BLaER1 (cell line): ENCODE measurements around the gene C12orf50.
"Not testable (repeated sequence)": the region's sequence is repeated elsewhere in the genome, so short reads cannot be mapped to it uniquely, and the experiment has no call there.

Experiments used
- H3K27ac ChIP-seq: shearing (Covaris generic); formaldehyde crosslinking; 2 replicates; pipeline ENCODE4 v1.8.1; 2022
- H3K27me3 ChIP-seq: shearing (Covaris generic); formaldehyde crosslinking; 2 replicates; pipeline ENCODE4 v1.8.1; 2022
- H3K36me3 ChIP-seq: shearing (Covaris generic); formaldehyde crosslinking; 2 replicates; pipeline ENCODE4 v1.8.1; 2022
- H3K4me1 ChIP-seq: shearing (Covaris generic); formaldehyde crosslinking; 2 replicates; pipeline ENCODE4 v1.8.1; 2022
- H3K4me2 ChIP-seq: shearing (Covaris generic); formaldehyde crosslinking; 2 replicates; pipeline ENCODE4 v1.8.1; 2022
- H3K4me3 ChIP-seq: shearing (Covaris generic); formaldehyde crosslinking; 2 replicates; pipeline ENCODE4 v1.8.1; 2022
- H3K9ac ChIP-seq: shearing (Covaris generic); formaldehyde crosslinking; 2 replicates; pipeline ENCODE4 v1.8.1; 2022
- H3K9me3 ChIP-seq: shearing (Covaris generic); formaldehyde crosslinking; 2 replicates; pipeline ENCODE4 v1.8.1; 2022
- H4K20me1 ChIP-seq: shearing (Covaris generic); formaldehyde crosslinking; 2 replicates; pipeline ENCODE4 v1.8.1; 2022
- Cebpa-rat ChIP-seq: shearing (Covaris generic); IDR thresholded peaks from 2 replicates; pipeline ENCODE4 v1.8.1; 2022

C12orf50 gene

DNA sequence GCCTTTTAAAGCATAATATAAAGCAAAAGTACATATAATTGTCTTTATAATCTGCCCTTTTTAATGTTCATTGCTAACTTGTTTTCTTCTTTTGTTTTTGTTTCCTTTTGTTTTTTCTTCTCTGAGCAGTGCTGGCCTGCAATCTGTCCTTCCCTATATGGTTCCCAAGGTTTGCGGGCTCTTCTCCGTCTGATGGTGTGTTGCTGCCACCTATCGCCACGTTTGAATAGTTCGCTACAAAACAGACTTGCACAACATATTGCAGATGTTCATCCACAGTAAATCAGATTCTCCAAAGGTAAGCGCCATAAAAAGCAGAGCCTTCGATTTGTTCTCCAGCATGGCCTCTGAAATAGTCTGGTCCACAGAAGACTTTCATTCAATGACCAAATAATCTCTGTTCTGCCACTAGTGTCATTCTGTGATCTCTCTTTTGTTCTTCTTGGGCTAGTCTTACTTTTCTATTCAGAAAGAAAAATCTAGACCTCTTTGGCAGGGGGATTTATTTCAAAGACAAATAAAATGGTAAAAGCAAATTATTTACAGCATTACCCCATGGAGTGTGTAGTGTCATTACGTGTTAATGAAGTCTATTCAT, 33.5 kb downstream of the C12orf50 start:
- no peaks in the 10 kb centered on the region for H3K4me1 ChIP-seq
- H3K27me3 ChIP-seq: no peaks in the 10 kb centered on the region
- H3K4me2 ChIP-seq: no peak overlapping the region
- no peaks in the 10 kb centered on the region for H3K9me3 ChIP-seq
- no peak for TF ChIP-seq Cebpa-rat
- no peak overlapping the region for H3K4me3 ChIP-seq
- H3K9ac ChIP-seq: no peak overlapping the region
- H3K27ac ChIP-seq: no peak overlapping the region
- no peaks in the 10 kb centered on the region for H3K36me3 ChIP-seq
- H4K20me1 ChIP-seq: no peaks in the 10 kb centered on the region

DNA sequence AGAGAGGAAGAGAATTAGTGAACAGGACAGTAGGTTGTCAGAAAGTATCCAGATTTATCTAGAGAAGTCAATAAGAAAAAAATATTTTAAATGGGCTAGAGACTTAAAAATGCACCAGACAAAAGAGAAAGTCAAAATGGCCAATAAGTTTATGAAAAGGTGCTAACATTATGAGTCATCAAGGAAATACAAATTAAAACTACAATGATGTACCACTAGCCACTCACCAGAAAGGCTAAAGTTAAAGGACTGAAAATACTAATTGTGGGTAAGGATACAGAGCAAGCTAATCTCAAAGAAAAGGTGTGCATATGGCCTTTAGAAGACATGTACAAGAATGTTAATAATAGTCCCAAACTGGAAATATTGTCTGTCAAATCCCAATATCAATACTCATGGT, 37.7 kb downstream of the C12orf50 start:
- Histone ChIP-seq H3K27ac (no peak overlapping the region), H3K4me1 (no peaks in the 10 kb centered on the region), H3K4me2 (no peak overlapping the region), H3K36me3 (no peaks in the 10 kb centered on the region), H3K27me3 (no peaks in the 10 kb centered on the region), H3K9ac (no peak overlapping the region), H4K20me1 (no peaks in the 10 kb centered on the region), H3K9me3 (no peaks in the 10 kb centered on the region), H3K4me3 (no peak overlapping the region)
- no peak for TF ChIP-seq Cebpa-rat

DNA sequence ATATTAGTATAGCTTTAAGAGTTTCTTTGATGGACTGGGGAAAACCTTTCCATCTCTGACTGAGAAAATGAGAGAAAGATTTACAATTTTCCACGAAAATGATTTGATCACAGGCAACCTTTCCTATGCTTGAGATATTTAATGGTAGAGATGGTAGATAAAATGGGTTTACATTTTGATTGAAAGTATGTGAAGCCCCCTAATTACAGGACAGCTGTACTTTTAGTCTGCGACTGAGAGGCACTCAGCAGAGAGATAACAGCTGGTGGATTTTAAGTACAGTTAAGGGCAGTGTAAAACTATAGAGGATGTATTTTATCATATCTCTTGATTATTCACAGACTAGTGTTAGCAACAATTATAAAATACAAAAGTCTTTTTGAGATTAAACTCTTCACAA, 40.7 kb downstream of the C12orf50 start:
- no peak overlapping the region for H3K27ac ChIP-seq
- no peaks in the 10 kb centered on the region for H3K9me3 ChIP-seq
- no peak overlapping the region for H3K9ac ChIP-seq
- no peaks in the 10 kb centered on the region for H3K4me1 ChIP-seq
- no peak for TF ChIP-seq Cebpa-rat
- no peaks in the 10 kb centered on the region for H3K27me3 ChIP-seq
- H3K4me2 ChIP-seq: no peak overlapping the region
- H4K20me1 ChIP-seq: no peaks in the 10 kb centered on the region
- no peaks in the 10 kb centered on the region for H3K36me3 ChIP-seq
- H3K4me3 ChIP-seq: no peak overlapping the region

DNA sequence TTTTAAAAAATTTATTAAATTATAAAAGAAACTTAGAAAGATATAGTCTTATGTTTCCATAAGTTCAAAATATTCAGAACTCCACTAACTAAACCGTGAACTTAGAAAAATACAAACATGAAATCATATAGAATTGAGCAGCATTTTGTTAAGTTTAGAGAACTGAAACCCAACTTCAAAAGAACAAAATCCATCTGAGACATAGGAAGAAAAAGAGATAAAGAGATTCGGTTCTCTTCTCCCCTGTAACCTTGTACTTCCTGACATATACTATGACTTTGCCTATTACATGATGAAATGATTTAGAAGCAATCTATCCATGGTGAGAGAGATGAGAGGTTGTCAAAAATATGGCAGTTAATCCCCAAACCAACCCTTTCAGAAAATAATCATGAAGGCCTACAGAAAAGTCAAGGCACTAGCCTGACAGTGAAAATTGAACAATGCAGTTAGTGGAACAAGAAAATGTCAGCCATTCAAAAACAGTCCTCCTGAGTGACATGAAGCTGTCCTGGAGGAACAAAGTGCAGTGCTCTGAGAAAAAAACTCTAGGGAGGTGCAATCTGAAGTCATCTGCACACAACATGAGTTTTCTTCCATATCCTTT, 44.0 kb downstream of the C12orf50 start:
- H3K9ac ChIP-seq: no peak overlapping the region
- no peak for TF ChIP-seq Cebpa-rat

DNA sequence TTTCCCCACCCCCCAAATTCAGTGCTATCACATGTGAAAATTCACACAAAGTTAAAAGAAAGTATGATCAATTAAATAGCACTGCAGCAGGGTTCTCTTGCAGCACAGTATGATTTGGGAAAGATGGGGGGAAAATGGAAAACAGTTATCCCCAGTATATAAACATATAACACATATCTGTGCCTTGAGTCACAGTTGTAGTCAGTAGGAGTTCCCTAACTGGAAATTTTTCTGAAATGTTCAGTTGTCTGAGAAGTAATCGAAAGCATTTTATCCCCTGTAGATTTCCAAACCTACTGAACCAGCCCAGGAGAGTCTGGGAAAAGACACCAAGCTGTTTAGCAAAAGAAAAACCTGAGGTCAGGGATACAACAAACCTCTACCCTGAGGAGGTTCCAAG, 47.0 kb downstream of the C12orf50 start:
- Histone ChIP-seq H3K4me2 (no peak overlapping the region), H3K4me1 (no peaks in the 10 kb centered on the region), H3K9me3 (no peaks in the 10 kb centered on the region), H3K36me3 (no peaks in the 10 kb centered on the region), H3K27me3 (no peaks in the 10 kb centered on the region), H3K9ac (no peak overlapping the region), H4K20me1 (no peaks in the 10 kb centered on the region), H3K27ac (no peak overlapping the region), H3K4me3 (no peak overlapping the region)
- no peak for TF ChIP-seq Cebpa-rat

More for the DNA sequence above, 44.0 kb downstream of the C12orf50 start:
- no peak overlapping the region for H3K4me3 ChIP-seq
- no peaks in the 10 kb centered on the region for H3K36me3 ChIP-seq
- no peaks in the 10 kb centered on the region for H3K27me3 ChIP-seq
- H3K9me3 ChIP-seq: no peaks in the 10 kb centered on the region
- no peak overlapping the region for H3K27ac ChIP-seq
- no peaks in the 10 kb centered on the region for H4K20me1 ChIP-seq
- no peak overlapping the region for H3K4me2 ChIP-seq
- H3K4me1 ChIP-seq: no peaks in the 10 kb centered on the region

DNA sequence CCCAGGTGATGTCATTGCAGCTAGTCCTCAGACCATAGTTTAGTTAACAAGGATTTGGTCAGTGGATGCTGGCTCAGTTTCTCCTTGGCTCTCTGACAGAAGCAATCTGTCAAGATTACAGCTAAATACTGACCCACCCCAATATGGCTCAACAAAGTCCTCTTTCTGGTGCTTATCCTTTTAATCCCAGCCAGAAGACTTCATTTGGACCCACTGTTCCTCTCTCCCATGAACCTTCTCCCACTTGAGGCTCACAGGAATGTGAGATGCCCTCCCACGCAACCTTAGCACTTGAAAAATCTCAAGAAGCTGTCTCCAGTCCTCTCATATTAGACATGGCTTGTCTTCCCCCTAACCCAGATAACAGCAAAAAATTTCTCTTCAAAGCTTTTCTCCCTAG, 47.7 kb downstream of the C12orf50 start:
- H3K4me2 ChIP-seq: no peak overlapping the region
- H3K9ac ChIP-seq: no peak overlapping the region
- no peak for TF ChIP-seq Cebpa-rat

DNA sequence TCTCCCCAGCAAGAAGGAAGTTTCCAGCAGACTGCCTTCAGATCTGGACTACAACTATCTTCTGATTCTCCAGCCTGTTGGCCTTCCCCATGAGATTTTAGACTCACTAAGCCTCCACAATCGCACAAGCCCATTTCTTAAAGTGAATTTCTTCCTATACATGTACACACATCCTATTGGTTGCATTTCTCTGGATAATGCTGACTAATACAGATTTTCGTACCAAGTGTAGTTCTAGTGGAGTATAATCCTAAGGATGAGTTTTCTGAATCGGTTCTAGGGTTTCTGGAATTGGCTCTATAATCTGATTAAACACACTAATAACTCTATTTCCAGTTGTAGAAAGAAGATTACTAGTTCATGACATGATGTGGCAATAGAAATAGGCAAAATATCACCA, 53.3 kb downstream of the C12orf50 start:
- no peaks in the 10 kb centered on the region for H4K20me1 ChIP-seq
- no peaks in the 10 kb centered on the region for H3K9me3 ChIP-seq
- H3K27ac ChIP-seq: no peak overlapping the region
- H3K4me3 ChIP-seq: no peak overlapping the region
- H3K4me1 ChIP-seq: no peaks in the 10 kb centered on the region
- no peak overlapping the region for H3K9ac ChIP-seq
- no peaks in the 10 kb centered on the region for H3K36me3 ChIP-seq
- H3K4me2 ChIP-seq: no peak overlapping the region
- H3K27me3 ChIP-seq: no peaks in the 10 kb centered on the region
- no peak for TF ChIP-seq Cebpa-rat

More for the DNA sequence above, 47.7 kb downstream of the C12orf50 start:
- Histone ChIP-seq H4K20me1 (no peaks in the 10 kb centered on the region), H3K27ac (no peak overlapping the region), H3K27me3 (no peaks in the 10 kb centered on the region), H3K36me3 (no peaks in the 10 kb centered on the region), H3K9me3 (no peaks in the 10 kb centered on the region), H3K4me1 (no peaks in the 10 kb centered on the region), H3K4me3 (no peak overlapping the region)

DNA sequence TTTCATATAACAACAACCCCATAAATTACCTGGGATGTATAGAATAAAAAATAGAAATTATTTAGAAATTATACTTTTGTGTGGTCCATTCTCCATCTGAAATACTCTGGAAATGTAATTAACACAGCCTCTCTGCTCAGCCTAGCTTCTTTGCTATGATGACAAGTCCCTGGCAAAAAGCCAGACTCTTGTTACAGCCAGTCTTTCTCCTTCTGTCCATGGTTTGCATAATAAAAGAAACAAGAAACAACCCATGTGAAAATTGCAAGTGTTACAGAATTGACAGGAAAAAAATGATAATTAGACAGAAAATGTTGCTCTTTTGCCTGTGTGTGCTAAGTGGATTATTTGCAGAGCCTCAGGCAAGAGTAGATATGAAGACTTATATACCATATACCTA, 61.3 kb downstream of the C12orf50 start:
- H3K9me3 ChIP-seq: no peaks in the 10 kb centered on the region
- no peaks in the 10 kb centered on the region for H3K36me3 ChIP-seq
- H3K4me1 ChIP-seq: no peaks in the 10 kb centered on the region
- H3K9ac ChIP-seq: no peak overlapping the region
- no peak overlapping the region for H3K4me2 ChIP-seq
- no peaks in the 10 kb centered on the region for H3K27me3 ChIP-seq
- H3K4me3 ChIP-seq: no peak overlapping the region
- TF ChIP-seq Cebpa-rat: no peak
- no peak overlapping the region for H3K27ac ChIP-seq
- H4K20me1 ChIP-seq: no peaks in the 10 kb centered on the region

DNA sequence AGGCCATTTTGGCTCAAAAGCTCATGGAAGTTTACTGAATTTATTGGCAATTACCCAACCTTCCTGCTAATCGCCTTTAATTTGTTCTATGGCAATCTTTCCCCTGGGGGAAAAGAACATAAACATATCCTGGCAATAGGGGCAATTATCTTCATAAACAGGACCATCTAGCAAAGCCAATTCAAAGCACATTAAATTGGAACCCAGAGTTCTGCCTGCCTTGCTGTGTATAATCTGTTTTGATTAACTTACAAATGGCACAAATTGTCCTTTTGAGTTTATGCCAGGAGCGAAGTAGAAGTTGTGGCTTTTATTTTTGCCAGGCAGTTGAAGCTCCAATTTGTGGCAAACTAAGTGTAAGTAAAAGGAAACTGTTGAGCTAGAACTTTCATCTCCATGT, 68.6 kb downstream of the C12orf50 start:
- Histone ChIP-seq H3K36me3 (no peaks in the 10 kb centered on the region), H3K9me3 (no peaks in the 10 kb centered on the region), H3K9ac (no peak overlapping the region), H3K4me1 (no peaks in the 10 kb centered on the region), H4K20me1 (no peaks in the 10 kb centered on the region), H3K27ac (no peak overlapping the region), H3K27me3 (no peaks in the 10 kb centered on the region), H3K4me2 (no peak overlapping the region), H3K4me3 (no peak overlapping the region)
- TF ChIP-seq Cebpa-rat: no peak

DNA sequence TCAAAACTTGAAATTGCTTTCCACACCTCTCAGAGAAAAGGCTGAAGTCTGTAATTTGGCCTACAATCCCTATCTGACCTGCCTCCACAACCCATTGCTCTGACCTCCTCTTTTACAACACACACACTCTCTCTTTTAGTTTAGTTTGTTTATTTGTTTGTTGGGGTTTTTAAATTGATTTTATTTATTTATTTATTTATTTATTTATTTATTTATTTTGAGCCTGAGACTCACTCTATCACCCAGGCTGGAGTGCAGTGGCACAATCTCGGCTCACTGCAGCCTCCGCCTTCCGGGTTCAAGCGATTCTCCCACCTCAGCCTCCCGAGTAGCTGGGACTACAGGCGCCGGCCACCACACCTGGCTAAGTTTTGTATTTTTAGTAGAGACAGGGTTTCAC, 75.2 kb downstream of the C12orf50 start:
- H3K27me3 ChIP-seq, H3K9me3 ChIP-seq, H3K27ac ChIP-seq, H3K4me1 ChIP-seq, H4K20me1 ChIP-seq, H3K9ac ChIP-seq, H3K4me3 ChIP-seq, H3K4me2 ChIP-seq, H3K36me3 ChIP-seq: not testable (repeated sequence)
